ENCODE data around the gene HES4. TPM values are rescaled to one million over a fixed set of nuclear protein-coding genes. Genes with fewer than 3 reads are reported as not detected.

HES4 gene
- total and polyA plus RNA-seq, 2 of the 13 experiments (the other 11 are each of a cell fraction or from before 2014, with no cell fraction given), result 8.8 to 10.6 TPM

DNA sequence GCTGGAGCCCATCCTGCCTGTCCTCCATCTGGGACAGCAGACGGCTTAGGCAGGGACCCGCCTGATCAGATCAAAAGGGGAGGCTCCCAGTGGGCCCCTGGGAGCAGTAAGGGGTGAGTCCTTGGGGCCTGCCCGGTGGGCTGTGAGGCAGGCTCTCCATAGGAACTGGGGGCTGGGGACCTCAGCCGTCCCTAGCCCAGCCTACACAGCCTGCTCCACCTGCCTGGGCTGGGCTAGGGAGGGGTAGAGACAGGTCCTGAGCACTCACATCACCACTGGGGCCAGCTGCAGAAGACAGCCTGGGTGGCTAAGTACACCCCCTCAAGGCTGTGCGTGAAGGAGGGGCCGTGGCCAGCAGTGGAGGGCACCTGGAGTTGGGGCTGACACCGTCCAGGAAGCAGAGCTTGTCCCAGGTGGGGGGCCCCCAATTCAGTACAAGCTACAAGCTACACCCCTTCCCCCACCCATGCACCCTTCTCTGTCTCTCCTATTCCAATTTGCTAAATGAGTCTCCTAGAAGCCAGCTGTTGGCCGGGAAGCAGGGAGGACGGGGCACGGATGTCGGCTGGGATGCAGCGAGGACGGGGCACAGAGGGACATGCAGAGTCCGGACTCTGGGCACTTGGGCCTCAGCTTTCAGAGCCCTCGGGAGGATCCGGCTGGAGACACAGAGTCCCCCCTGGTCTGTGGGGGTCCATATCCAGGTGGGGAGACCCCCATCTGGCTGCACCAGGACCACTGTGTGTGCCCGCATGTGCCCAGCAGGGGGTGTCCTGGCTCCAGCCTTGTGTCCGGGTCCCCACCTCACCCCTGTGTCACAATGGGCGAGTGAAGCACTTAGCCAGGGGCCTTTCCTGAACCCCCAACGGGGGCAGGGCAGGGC, 15.1 kb upstream of the HES4 start:
- WGBS (ENCODE audit: low lambda C conversion rate), result 57% methylated on average over 10 of the region's 20 CpGs
- ChIA-PET CTCF (ENCODE audit: low intra/inter-chr PET ratio, low total read pairs) (interaction anchor here (0.6 to 2.8 kb wide), 2 partner anchors 45 to 49 kb away, joined by 3 to 15 read pairs; no protein-coding TSS in a partner anchor), POLR2A (interaction anchor here (5.9 kb wide), 1 partner anchor 9 kb away, joined by 61 read pairs; no protein-coding TSS in a partner anchor)
- Histone ChIP-seq H2AFZ (ENCODE audit: low read length) (no peak overlapping the region), H3K9me3 (ENCODE audit: low read length) (no peaks in the 10 kb centered on the region), H4K20me1 (ENCODE audit: insufficient read depth, low read length) (no peaks in the 10 kb centered on the region), H3K4me2 (ENCODE audit: low read depth, low read length) (no peak overlapping the region), H3K36me3 (replicated peaks in 1 of 2; ENCODE audit: control insufficient read depth in 1 of 2, insufficient read depth in 2 of 2, low read length in 2 of 2) (no peaks in the 10 kb centered on the region), H3K4me3 (replicated peaks in 1 of 3; ENCODE audit: insufficient read depth in 1 of 3, low read depth in 2 of 3, low read length in 3 of 3) (peak overlapping the region in 1 of 3 experiments; percentile 86; a peak in 1 of 6 replicates), H3K27ac (ENCODE audit: extremely low read length, insufficient read depth, low read length) (no peak overlapping the region), H3K4me1 (ENCODE audit: insufficient read depth, low read length) (peaks cover 53% of the 10 kb centered on the region), H3K27me3 (ENCODE audit: control insufficient read depth in 1 of 2, insufficient read depth in 2 of 2, low read length in 2 of 2) (no peaks in the 10 kb centered on the region; a peak in 1 of 5 replicates), H3K9ac (ENCODE audit: insufficient read depth, low read depth, low read length) (no peak overlapping the region), H3K79me2 (ENCODE audit: insufficient read depth, low read length) (no peaks in the 10 kb centered on the region)
- intact Hi-C loops (cut with micrococcal nuclease; ENCODE audit: unreplicated experiment) (loop anchor here (5.0 kb wide), 1 partner anchor 42 kb away; no protein-coding TSS in a partner anchor), in situ Hi-C loops (cut with HindIII; ENCODE audit: extremely low pct_ligation_motif_present, low pct_unique_long_range_greater_than_20kb) (no loop called here)
- DNase-seq (ENCODE audit: low spot score) (no peak), FAIRE-seq (no peak), ATAC-seq (peak; percentile 22)
- BruUV-seq (replicated peaks), result no TSS peak
- TF ChIP-seq, protein P1, sequence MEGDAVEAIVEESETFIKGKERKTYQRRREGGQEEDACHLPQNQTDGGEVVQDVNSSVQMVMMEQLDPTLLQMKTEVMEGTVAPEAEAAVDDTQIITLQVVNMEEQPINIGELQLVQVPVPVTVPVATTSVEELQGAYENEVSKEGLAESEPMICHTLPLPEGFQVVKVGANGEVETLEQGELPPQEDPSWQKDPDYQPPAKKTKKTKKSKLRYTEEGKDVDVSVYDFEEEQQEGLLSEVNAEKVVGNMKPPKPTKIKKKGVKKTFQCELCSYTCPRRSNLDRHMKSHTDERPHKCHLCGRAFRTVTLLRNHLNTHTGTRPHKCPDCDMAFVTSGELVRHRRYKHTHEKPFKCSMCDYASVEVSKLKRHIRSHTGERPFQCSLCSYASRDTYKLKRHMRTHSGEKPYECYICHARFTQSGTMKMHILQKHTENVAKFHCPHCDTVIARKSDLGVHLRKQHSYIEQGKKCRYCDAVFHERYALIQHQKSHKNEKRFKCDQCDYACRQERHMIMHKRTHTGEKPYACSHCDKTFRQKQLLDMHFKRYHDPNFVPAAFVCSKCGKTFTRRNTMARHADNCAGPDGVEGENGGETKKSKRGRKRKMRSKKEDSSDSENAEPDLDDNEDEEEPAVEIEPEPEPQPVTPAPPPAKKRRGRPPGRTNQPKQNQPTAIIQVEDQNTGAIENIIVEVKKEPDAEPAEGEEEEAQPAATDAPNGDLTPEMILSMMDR (CRISPR knock-in tag; IDR thresholded peaks at IDR 0.05), result peak; percentile 84
- TF ChIP-seq, protein P2, sequence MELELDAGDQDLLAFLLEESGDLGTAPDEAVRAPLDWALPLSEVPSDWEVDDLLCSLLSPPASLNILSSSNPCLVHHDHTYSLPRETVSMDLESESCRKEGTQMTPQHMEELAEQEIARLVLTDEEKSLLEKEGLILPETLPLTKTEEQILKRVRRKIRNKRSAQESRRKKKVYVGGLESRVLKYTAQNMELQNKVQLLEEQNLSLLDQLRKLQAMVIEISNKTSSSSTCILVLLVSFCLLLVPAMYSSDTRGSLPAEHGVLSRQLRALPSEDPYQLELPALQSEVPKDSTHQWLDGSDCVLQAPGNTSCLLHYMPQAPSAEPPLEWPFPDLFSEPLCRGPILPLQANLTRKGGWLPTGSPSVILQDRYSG (CRISPR knock-in tag; IDR thresholded peaks at IDR 0.05), result no peak
- TF ChIP-seq GATAD2A (CRISPR knock-in tag; IDR thresholded peaks at IDR 0.05) (0 out of 2 replicates have a peak, but pooled peaks have one; percentile 10), SOX13 (IDR thresholded peaks at IDR 0.05) (no peak), SOX13 (CRISPR knock-in tag; conservative IDR thresholded peaks at IDR 0.05 in 1 of 2, IDR thresholded peaks at IDR 0.05 in 1 of 2) (0 out of 4 replicates have a peak, but pooled peaks of 1 of the 2 experiments have one; percentile 8), ATF4 (CRISPR knock-in tag; IDR thresholded peaks at IDR 0.05) (no peak), MYC (CRISPR knock-in tag; IDR thresholded peaks at IDR 0.05; ENCODE audit: borderline replicate concordance) (peak; percentile 26; the same call in 1 of the 2 replicates), MEIS2 (CRISPR knock-in tag; IDR thresholded peaks at IDR 0.05) (peak; percentile 17; the same call in 1 of the 2 replicates), ZBTB3 (CRISPR knock-in tag; IDR thresholded peaks at IDR 0.05; ENCODE audit: borderline replicate concordance, low read depth) (no peak), ZNF260 (CRISPR knock-in tag; IDR thresholded peaks at IDR 0.05; ENCODE audit: borderline replicate concordance, low read depth) (no peak), LCORL (IDR thresholded peaks at IDR 0.05) (no peak), LCORL (CRISPR knock-in tag; IDR thresholded peaks at IDR 0.05) (peak; percentile 42; the same call in 1 of the 2 replicates)
- TF ChIP-seq, protein P3, sequence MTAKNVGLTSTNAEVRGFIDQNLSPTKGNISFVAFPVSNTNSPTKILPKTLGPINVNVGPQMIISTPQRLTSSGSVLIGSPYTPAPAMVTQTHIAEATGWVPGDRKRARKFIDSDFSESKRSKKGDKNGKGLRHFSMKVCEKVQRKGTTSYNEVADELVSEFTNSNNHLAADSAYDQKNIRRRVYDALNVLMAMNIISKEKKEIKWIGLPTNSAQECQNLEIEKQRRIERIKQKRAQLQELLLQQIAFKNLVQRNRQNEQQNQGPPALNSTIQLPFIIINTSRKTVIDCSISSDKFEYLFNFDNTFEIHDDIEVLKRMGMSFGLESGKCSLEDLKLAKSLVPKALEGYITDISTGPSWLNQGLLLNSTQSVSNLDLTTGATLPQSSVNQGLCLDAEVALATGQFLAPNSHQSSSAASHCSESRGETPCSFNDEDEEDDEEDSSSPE (CRISPR knock-in tag; IDR thresholded peaks at IDR 0.05), result no peak
- TF ChIP-seq, protein P4, sequence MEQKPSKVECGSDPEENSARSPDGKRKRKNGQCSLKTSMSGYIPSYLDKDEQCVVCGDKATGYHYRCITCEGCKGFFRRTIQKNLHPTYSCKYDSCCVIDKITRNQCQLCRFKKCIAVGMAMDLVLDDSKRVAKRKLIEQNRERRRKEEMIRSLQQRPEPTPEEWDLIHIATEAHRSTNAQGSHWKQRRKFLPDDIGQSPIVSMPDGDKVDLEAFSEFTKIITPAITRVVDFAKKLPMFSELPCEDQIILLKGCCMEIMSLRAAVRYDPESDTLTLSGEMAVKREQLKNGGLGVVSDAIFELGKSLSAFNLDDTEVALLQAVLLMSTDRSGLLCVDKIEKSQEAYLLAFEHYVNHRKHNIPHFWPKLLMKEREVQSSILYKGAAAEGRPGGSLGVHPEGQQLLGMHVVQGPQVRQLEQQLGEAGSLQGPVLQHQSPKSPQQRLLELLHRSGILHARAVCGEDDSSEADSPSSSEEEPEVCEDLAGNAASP (CRISPR knock-in tag; IDR thresholded peaks at IDR 0.05; ENCODE audit: borderline replicate concordance), result peak; percentile 51; the same call in 1 of the 2 replicates

Data from HepG2 (cell line).